Fibroblast of lung (primary cell): ENCODE data around the gene JMJD4. TPM values are rescaled to one million over a fixed set of nuclear protein-coding genes. Genes with fewer than 3 reads are reported as not detected.

Experiments used
- DNase-seq, 2 donors: peaks; one replicate each; pipeline versions ENCODE4 v3.0.0 to v3.0.0-alpha.2; 2010; ENCODE audit warnings: low read depth in 2 of 2
- H2AFZ ChIP-seq: 2 replicates; pipeline ENCODE4 v1.5.1; 2012; ENCODE audit warnings: low read length, control low read depth, inconsistent platforms
- H3K27ac ChIP-seq: 2 replicates; pipeline ENCODE4 v1.5.1; 2011; ENCODE audit warnings: low read length, control low read depth; ENCODE audit not compliant: insufficient read depth
- H3K27me3 ChIP-seq: 2 replicates; pipeline ENCODE4 v1.5.1; 2011; ENCODE audit warnings: mild to moderate bottlenecking, low read length; ENCODE audit not compliant: control insufficient read depth, insufficient read depth
- H3K36me3 ChIP-seq: 2 replicates; pipeline ENCODE4 v1.5.1; 2011; ENCODE audit warnings: low read length; ENCODE audit not compliant: control insufficient read depth, insufficient read depth
- H3K4me1 ChIP-seq: 2 replicates; pipeline ENCODE4 v1.5.1; 2011; ENCODE audit warnings: low read length; ENCODE audit not compliant: control insufficient read depth, insufficient read depth; ENCODE audit errors: extremely low read depth
- H3K4me2 ChIP-seq: 2 replicates; pipeline ENCODE4 v1.5.1; 2011; ENCODE audit warnings: low read length, control low read depth; ENCODE audit not compliant: insufficient read depth; ENCODE audit errors: extremely low read depth
- H3K4me3 ChIP-seq, 4 experiments: fragments of 200-600 bp in 1 of 4; sonication (generic) in 1 of 4; replicated peaks in 1 of 4; 2 replicates each; pipeline ENCODE4 v1.5.1; 2011 to 2016; ENCODE audit warnings: low read length in 4 of 4, low read depth in 3 of 4, mild to moderate bottlenecking in 3 of 4, control low read depth in 2 of 4, inconsistent platforms in 1 of 4, mixed read lengths in 1 of 4; ENCODE audit not compliant: insufficient read depth in 1 of 4; ENCODE audit errors: control extremely low read depth in 1 of 4
- H3K79me2 ChIP-seq: 2 replicates; pipeline ENCODE4 v1.5.1; 2012; ENCODE audit warnings: mild to moderate bottlenecking, low read length, inconsistent platforms; ENCODE audit not compliant: control insufficient read depth, insufficient read depth
- H3K9ac ChIP-seq: 2 replicates; pipeline ENCODE4 v1.5.1; 2011; ENCODE audit warnings: mild to moderate bottlenecking, low read length, control low read depth; ENCODE audit not compliant: insufficient read depth
- H3K9me3 ChIP-seq: 2 replicates; pipeline ENCODE4 v1.5.1; 2012; ENCODE audit warnings: low read depth, low read length; ENCODE audit not compliant: control insufficient read depth, insufficient read depth
- H4K20me1 ChIP-seq: 2 replicates; pipeline ENCODE4 v1.5.1; 2011; ENCODE audit warnings: low read length; ENCODE audit not compliant: control insufficient read depth, insufficient read depth; ENCODE audit errors: extremely low read depth
- EZH2 ChIP-seq: IDR thresholded peaks from 2 replicates; pipeline ENCODE4 v1.5.1; 2012; ENCODE audit warnings: low read length, control low read depth, mild to moderate bottlenecking; ENCODE audit errors: missing control alignments
- polyA plus RNA-seq, 2 donors: library from polyadenylated mRNA; depleted of rRNA in 1 of 2; stranded (reverse) in 1 of 2; unstranded in 1 of 2; fragments of >200 nt; gene quantifications; 2 replicates each; pipeline ENCODE4 v1.2.1, GENCODE V29; 2011 to 2012; ENCODE audit warnings: missing spikeins in 1 of 2
- total RNA-seq: library from RNA; depleted of rRNA; stranded (reverse); fragments of >200 nt; gene quantifications from 2 replicates; pipeline ENCODE4 v1.2.1, GENCODE V29; 2014
- TF ChIP-seq, protein P1 (sequence below), 2 donors: IDR thresholded peaks in 1 of 2; conservative IDR thresholded peaks in 1 of 2; 1 replicate in 1 of 2; 2 replicates in 1 of 2; pipeline ENCODE4 v1.5.1; 2011 to 2012; ENCODE audit warnings: low read length in 2 of 2, control low read depth in 1 of 2, inconsistent platforms in 1 of 2, low read depth in 1 of 2, mild to moderate bottlenecking in 1 of 2

JMJD4 gene
- total and polyA plus RNA-seq, 2 donors (not counting 1 experiment from before 2014, with no cell fraction given): 12.1 to 26.4 TPM

GRCh38 chr1:227697321-227697864, 37.7 kb downstream of the JMJD4 start:
- no peak overlapping the region for H3K27ac ChIP-seq
- H3K9me3 ChIP-seq: no peaks in the 10 kb centered on the region
- H3K9ac ChIP-seq: no peak overlapping the region
- H3K4me1 ChIP-seq: no peaks in the 10 kb centered on the region
- no peak overlapping the region for H3K4me3 ChIP-seq
- H4K20me1 ChIP-seq: no peaks in the 10 kb centered on the region
- no peak overlapping the region for H3K4me2 ChIP-seq
- H3K79me2 ChIP-seq: no peaks in the 10 kb centered on the region
- no peaks in the 10 kb centered on the region for H3K27me3 ChIP-seq
- H3K36me3 ChIP-seq: no peaks in the 10 kb centered on the region
- TF ChIP-seq, protein P1, sequence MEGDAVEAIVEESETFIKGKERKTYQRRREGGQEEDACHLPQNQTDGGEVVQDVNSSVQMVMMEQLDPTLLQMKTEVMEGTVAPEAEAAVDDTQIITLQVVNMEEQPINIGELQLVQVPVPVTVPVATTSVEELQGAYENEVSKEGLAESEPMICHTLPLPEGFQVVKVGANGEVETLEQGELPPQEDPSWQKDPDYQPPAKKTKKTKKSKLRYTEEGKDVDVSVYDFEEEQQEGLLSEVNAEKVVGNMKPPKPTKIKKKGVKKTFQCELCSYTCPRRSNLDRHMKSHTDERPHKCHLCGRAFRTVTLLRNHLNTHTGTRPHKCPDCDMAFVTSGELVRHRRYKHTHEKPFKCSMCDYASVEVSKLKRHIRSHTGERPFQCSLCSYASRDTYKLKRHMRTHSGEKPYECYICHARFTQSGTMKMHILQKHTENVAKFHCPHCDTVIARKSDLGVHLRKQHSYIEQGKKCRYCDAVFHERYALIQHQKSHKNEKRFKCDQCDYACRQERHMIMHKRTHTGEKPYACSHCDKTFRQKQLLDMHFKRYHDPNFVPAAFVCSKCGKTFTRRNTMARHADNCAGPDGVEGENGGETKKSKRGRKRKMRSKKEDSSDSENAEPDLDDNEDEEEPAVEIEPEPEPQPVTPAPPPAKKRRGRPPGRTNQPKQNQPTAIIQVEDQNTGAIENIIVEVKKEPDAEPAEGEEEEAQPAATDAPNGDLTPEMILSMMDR (conservative IDR thresholded peaks at IDR 0.05 in 1 of 2, IDR thresholded peaks at IDR 0.05 in 1 of 2; ENCODE audit: low read depth in 1 of 2, low read length in 2 of 2): no peak
- no peak for TF ChIP-seq EZH2
- no peak overlapping the region for H2AFZ ChIP-seq
- no peak for DNase-seq

DNA sequence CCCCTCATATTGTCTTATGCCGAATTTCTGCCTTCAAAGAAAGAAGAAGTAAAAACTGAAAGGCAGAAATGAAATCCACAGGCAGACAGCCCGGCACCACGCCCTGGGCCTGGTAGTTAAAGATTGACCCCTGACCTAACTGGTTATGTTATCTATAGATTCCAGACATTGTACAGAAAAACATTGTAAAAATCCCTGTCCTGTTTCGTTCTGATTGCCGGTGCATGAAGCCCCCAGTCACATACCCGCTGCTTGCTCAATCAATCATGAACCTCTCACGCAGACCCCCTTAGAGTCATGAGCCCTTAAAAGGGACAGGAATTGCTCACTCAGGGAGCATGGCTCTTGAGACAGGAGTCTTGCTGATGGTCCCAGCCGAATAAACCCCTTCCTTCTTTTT, 49.3 kb downstream of the JMJD4 start:
- Histone ChIP-seq H3K9ac (no peak overlapping the region), H3K79me2 (no peaks in the 10 kb centered on the region), H3K4me2 (no peak overlapping the region), H3K4me1 (no peaks in the 10 kb centered on the region), H3K36me3 (no peaks in the 10 kb centered on the region), H3K27me3 (no peaks in the 10 kb centered on the region), H3K9me3 (no peaks in the 10 kb centered on the region), H4K20me1 (no peaks in the 10 kb centered on the region), H3K27ac (no peak overlapping the region), H3K4me3 (no peak overlapping the region), H2AFZ (no peak overlapping the region)
- DNase-seq: no peak
- TF ChIP-seq, protein P1 (conservative IDR thresholded peaks at IDR 0.05 in 1 of 2, IDR thresholded peaks at IDR 0.05 in 1 of 2; ENCODE audit: low read depth in 1 of 2, low read length in 2 of 2): no peak
- TF ChIP-seq EZH2: no peak

Other genes with a start within 250 kb of the JMJD4 start
- 5.6 and 7.3 TPM in 2 replicates for gene ZNF678, start 171.7 kb downstream of the JMJD4 start, total RNA-seq
- gene ZNF678, start 171.7 kb downstream of the JMJD4 start, polyA plus RNA-seq: 2.2 and 2.8 TPM in 2 replicates
- 53.4 and 66.9 TPM in 2 replicates for gene SNAP47, start 133 bp upstream of the JMJD4 start, total RNA-seq
- 32.4 TPM in 2 replicates for gene SNAP47, start 133 bp upstream of the JMJD4 start, polyA plus RNA-seq
- not detected in 2 replicates for gene PRSS38, start 80.4 kb upstream of the JMJD4 start, total RNA-seq
- not detected in 2 replicates for gene PRSS38, start 80.4 kb upstream of the JMJD4 start, polyA plus RNA-seq
- 1.0 and 5.3 TPM in 2 replicates for gene WNT9A, start 212.6 kb upstream of the JMJD4 start, total RNA-seq
- 1.0 and 2.7 TPM in 2 replicates for gene WNT9A, start 212.6 kb upstream of the JMJD4 start, polyA plus RNA-seq